ENCODE results near the gene SLC5A4.
A peak's percentile ranks its signal among the peaks of the same experiment; 100 is the strongest.
"Not testable (repeated sequence)": the region's sequence is repeated elsewhere in the genome, so short reads cannot be mapped to it uniquely, and the experiment has no call there.

SLC5A4 gene

DNA sequence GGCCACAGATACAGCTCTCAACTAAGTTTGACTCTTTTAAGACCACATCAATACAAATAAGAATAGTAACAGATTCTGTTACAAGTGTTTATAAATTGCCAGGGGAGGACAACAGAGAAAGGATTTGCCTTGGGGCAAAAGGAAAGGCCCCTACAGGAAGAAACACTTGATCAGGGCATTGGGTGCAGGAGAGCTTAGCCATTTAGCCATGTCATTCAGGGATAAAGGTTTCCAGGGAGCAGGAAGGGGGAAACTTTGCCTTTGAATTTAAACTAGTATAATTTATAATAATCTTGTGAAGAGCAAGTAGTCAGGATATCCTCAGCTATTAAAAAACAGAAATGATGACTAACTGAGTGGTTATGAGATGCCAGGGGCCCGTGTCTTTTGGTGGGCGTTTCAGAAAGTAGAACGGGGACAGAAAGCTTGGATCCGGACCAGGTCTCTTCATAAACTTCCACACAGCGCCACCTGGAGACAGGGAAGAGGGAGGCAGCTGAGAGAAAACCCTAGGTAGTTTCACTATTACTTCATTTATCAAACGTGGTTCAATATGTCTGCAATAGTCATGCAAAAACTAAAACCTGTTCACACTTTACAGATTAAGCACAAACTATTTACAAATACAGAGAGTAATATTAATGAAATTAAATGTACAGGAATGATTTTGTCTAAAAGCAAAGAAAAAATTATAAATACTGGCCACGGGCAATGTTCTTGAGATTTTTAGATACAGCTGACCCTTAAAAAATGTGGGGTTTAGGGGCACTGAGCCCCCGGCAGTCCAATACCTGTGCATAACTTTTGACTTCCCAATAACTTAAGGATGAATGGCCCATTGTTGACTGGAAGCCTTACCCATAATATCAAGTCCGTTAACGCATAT lies 11.0 kb upstream of the SLC5A4 start:
- no peak overlapping the region for H3K4me3 ChIP-seq (ENCODE audit: low read length)

DNA sequence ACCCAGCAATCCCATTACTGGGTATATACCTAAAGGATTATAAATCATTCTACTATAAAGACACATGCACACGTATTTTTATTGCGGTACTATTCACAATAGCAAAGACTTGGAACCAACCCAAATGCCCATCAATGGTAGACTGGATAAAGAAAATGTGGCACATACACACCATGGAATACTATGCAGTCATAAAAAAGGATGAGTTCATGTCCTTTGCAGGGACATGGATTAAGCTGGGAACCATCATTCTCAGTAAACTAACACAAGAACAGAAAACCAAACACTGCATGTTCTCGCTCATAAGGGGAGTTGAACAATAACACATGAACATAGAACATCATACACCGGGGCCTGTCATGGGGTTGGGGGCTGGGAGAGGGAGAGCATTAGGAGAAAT lies 8.5 kb upstream of the SLC5A4 start:
- not testable (repeated sequence) for H4K20me1 ChIP-seq (ENCODE audit: insufficient read depth, low read length); H3K9me3 ChIP-seq (replicated peaks; ENCODE audit: insufficient read depth, low read length); DNase-seq; H3K36me3 ChIP-seq (replicated peaks; ENCODE audit: insufficient read depth, low read length); H3K4me2 ChIP-seq (ENCODE audit: low read depth, low read length); H3K9me2 ChIP-seq (replicated peaks; ENCODE audit: insufficient read depth, low read length); H3K4me1 ChIP-seq (ENCODE audit: low read length); H3K27ac ChIP-seq (ENCODE audit: low read length); H3K27me3 ChIP-seq (replicated peaks; ENCODE audit: insufficient read depth, low read length); H3K9ac ChIP-seq (ENCODE audit: low read length); H3K4me3 ChIP-seq (ENCODE audit: low read length); H2AFZ ChIP-seq (ENCODE audit: low read length); H3F3A ChIP-seq (ENCODE audit: insufficient read depth, low read length); H3K79me2 ChIP-seq (ENCODE audit: low read length)

More for the DNA sequence above, 11.0 kb upstream of the SLC5A4 start:
- no peaks in the 10 kb centered on the region for H3F3A ChIP-seq (ENCODE audit: insufficient read depth, low read length)
- H3K36me3 ChIP-seq (replicated peaks; ENCODE audit: insufficient read depth, low read length), result no peaks in the 10 kb centered on the region
- H4K20me1 ChIP-seq (ENCODE audit: insufficient read depth, low read length), result no peaks in the 10 kb centered on the region
- H3K4me2 ChIP-seq (ENCODE audit: low read depth, low read length), result peak overlapping the region; percentile 35; the same call in 1 of the 2 replicates
- no peaks in the 10 kb centered on the region for H3K79me2 ChIP-seq (ENCODE audit: low read length)
- no peaks in the 10 kb centered on the region for H3K9me2 ChIP-seq (replicated peaks; ENCODE audit: insufficient read depth, low read length)
- peaks cover 7% of the 10 kb centered on the region; the same call in 1 of the 2 replicates for H3K27me3 ChIP-seq (replicated peaks; ENCODE audit: insufficient read depth, low read length)
- no peak overlapping the region for H3K9ac ChIP-seq (ENCODE audit: low read length)
- no peaks in the 10 kb centered on the region; the same call in 1 of the 2 replicates for H3K4me1 ChIP-seq (ENCODE audit: low read length)
- TF ChIP-seq EZH2phosphoT487 (IDR thresholded peaks at IDR 0.05; ENCODE audit: low read length), result no peak
- TF ChIP-seq, protein P1, sequence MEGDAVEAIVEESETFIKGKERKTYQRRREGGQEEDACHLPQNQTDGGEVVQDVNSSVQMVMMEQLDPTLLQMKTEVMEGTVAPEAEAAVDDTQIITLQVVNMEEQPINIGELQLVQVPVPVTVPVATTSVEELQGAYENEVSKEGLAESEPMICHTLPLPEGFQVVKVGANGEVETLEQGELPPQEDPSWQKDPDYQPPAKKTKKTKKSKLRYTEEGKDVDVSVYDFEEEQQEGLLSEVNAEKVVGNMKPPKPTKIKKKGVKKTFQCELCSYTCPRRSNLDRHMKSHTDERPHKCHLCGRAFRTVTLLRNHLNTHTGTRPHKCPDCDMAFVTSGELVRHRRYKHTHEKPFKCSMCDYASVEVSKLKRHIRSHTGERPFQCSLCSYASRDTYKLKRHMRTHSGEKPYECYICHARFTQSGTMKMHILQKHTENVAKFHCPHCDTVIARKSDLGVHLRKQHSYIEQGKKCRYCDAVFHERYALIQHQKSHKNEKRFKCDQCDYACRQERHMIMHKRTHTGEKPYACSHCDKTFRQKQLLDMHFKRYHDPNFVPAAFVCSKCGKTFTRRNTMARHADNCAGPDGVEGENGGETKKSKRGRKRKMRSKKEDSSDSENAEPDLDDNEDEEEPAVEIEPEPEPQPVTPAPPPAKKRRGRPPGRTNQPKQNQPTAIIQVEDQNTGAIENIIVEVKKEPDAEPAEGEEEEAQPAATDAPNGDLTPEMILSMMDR (IDR thresholded peaks at IDR 0.05; ENCODE audit: low read length), result peak; percentile 85
- H2AFZ ChIP-seq (ENCODE audit: low read length), result peak overlapping the region; percentile 48
- H3K27ac ChIP-seq (ENCODE audit: low read length), result no peak overlapping the region
- peak; percentile 72 for DNase-seq
- H3K9me3 ChIP-seq (replicated peaks; ENCODE audit: insufficient read depth, low read length), result no peaks in the 10 kb centered on the region

DNA sequence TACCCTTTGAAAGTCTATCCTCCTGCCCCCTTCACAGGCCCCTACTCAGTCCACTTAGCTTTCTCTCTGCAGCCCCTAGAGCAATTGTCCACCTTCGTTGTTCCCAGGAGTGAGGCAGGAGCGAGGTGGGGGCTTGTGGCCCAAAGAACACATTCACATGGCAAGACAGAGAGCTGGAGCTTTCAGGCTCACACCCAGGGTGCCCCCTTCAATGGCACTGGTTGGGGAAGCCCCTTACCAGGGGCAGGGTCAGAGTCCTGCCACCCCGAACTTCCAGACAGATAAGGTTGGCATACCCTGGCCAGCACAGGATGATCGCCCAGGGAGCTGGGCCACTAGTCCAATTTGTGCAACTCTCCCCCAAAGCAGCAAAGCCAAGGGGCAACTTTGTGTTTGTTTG lies 6.2 kb upstream of the SLC5A4 start:
- Histone ChIP-seq H3K4me2 (ENCODE audit: low read depth, low read length) (no peak overlapping the region), H2AFZ (ENCODE audit: low read length) (no peak overlapping the region), H4K20me1 (ENCODE audit: insufficient read depth, low read length) (no peaks in the 10 kb centered on the region), H3K4me3 (ENCODE audit: low read length) (no peak overlapping the region), H3K9me2 (replicated peaks; ENCODE audit: insufficient read depth, low read length) (no peaks in the 10 kb centered on the region), H3K9ac (ENCODE audit: low read length) (no peak overlapping the region), H3K9me3 (replicated peaks; ENCODE audit: insufficient read depth, low read length) (no peaks in the 10 kb centered on the region), H3K4me1 (ENCODE audit: low read length) (no peaks in the 10 kb centered on the region; the same call in 1 of the 2 replicates), H3K27ac (ENCODE audit: low read length) (no peak overlapping the region), H3K27me3 (replicated peaks; ENCODE audit: insufficient read depth, low read length) (no peaks in the 10 kb centered on the region), H3K36me3 (replicated peaks; ENCODE audit: insufficient read depth, low read length) (no peaks in the 10 kb centered on the region), H3K79me2 (ENCODE audit: low read length) (no peaks in the 10 kb centered on the region), H3F3A (ENCODE audit: insufficient read depth, low read length) (no peaks in the 10 kb centered on the region)
- DNase-seq, result no peak
- TF ChIP-seq EZH2 (optimal IDR thresholded peaks at IDR 0.05; ENCODE audit: low read depth, low read length) (no peak), EZH2phosphoT487 (IDR thresholded peaks at IDR 0.05; ENCODE audit: low read length) (no peak)
- TF ChIP-seq, protein P1 (IDR thresholded peaks at IDR 0.05; ENCODE audit: low read length), result no peak

DNA sequence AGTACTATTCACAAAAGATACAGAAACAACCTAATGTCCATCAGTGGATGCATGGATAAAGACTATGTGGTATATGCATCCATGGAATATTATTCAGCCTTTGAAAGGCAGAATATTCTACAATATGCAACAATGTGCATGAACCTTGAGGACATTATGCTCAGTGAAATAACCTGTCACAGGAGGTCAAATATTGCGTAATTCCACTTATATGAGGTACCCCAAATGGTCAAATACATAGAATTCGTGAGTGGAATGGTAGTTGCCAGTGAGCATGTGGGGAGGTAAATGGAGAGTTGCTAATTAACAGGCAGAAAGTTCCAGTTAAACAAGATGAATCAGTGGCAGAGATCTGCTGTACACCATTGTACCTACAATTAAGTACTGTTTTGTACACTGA lies 3.6 kb upstream of the SLC5A4 start:
- Histone ChIP-seq H3K9me3 (replicated peaks; ENCODE audit: insufficient read depth, low read length) (no peaks in the 10 kb centered on the region), H3K4me1 (ENCODE audit: low read length) (no peaks in the 10 kb centered on the region), H3K4me2 (ENCODE audit: low read depth, low read length) (no peak overlapping the region), H3K9ac (ENCODE audit: low read length) (no peak overlapping the region), H3F3A (ENCODE audit: insufficient read depth, low read length) (no peaks in the 10 kb centered on the region), H3K9me2 (replicated peaks; ENCODE audit: insufficient read depth, low read length) (no peaks in the 10 kb centered on the region), H4K20me1 (ENCODE audit: insufficient read depth, low read length) (no peaks in the 10 kb centered on the region), H2AFZ (ENCODE audit: low read length) (no peak overlapping the region), H3K36me3 (replicated peaks; ENCODE audit: insufficient read depth, low read length) (no peaks in the 10 kb centered on the region), H3K4me3 (ENCODE audit: low read length) (no peak overlapping the region), H3K27ac (ENCODE audit: low read length) (no peak overlapping the region), H3K27me3 (replicated peaks; ENCODE audit: insufficient read depth, low read length) (no peaks in the 10 kb centered on the region), H3K79me2 (ENCODE audit: low read length) (no peaks in the 10 kb centered on the region)
- no peak for DNase-seq
- TF ChIP-seq EZH2phosphoT487 (IDR thresholded peaks at IDR 0.05; ENCODE audit: low read length) (no peak), EZH2 (optimal IDR thresholded peaks at IDR 0.05; ENCODE audit: low read depth, low read length) (no peak)
- TF ChIP-seq, protein P1 (IDR thresholded peaks at IDR 0.05; ENCODE audit: low read length), result no peak

All from MM.1S (cell line).